Measurements from ENCODE around the gene MRPL50. TPM values are rescaled to one million over a fixed set of nuclear protein-coding genes. Genes with fewer than 3 reads are reported as not detected.

MRPL50 gene
- total and polyA plus RNA-seq, 4 experiments from 2014 or later = 18.6 to 23.0 (median 20.9) TPM

GRCh38 chr9:101354765-101355708, 43.4 kb downstream of the MRPL50 start:
- DNase-seq = no peak
- H3K4me3 Mint-ChIP-seq = no peak overlapping the region
- Histone ChIP-seq H3K9me3 (ENCODE audit: control insufficient read depth in 1 of 2, low read length in 2 of 2) (no peaks in the 10 kb centered on the region), H3K4me3 (ENCODE audit: low read length in 2 of 2) (no peak overlapping the region), H3K27ac (ENCODE audit: low read depth, low read length) (no peak overlapping the region), H3K36me3 (ENCODE audit: insufficient read depth, low read length) (no peaks in the 10 kb centered on the region), H3K4me1 (ENCODE audit: insufficient read depth, low read length) (no peaks in the 10 kb centered on the region), H3K27me3 (ENCODE audit: insufficient read depth, low read length) (no peaks in the 10 kb centered on the region)
- POLR2A ChIA-PET (ENCODE audit: partially characterized antibody) = no interaction called here
- H3K4me1 Mint-ChIP-seq = no peaks in the 10 kb centered on the region
- H3K36me3 Mint-ChIP-seq = no peaks in the 10 kb centered on the region
- no peaks in the 10 kb centered on the region for H3K9me3 Mint-ChIP-seq
- H3K27me3 Mint-ChIP-seq = peaks cover 0 to 2% of the 10 kb centered on the region in 2 donors
- CTCF ChIA-PET (ENCODE audit: partially characterized antibody) = interaction anchor here (1.0 kb wide), 1 partner anchor 42 kb away, joined by 3 read pairs; no protein-coding TSS in a partner anchor
- intact Hi-C loops (cut with micrococcal nuclease) = no loop called here
- no peak overlapping the region for H3K27ac Mint-ChIP-seq

DNA sequence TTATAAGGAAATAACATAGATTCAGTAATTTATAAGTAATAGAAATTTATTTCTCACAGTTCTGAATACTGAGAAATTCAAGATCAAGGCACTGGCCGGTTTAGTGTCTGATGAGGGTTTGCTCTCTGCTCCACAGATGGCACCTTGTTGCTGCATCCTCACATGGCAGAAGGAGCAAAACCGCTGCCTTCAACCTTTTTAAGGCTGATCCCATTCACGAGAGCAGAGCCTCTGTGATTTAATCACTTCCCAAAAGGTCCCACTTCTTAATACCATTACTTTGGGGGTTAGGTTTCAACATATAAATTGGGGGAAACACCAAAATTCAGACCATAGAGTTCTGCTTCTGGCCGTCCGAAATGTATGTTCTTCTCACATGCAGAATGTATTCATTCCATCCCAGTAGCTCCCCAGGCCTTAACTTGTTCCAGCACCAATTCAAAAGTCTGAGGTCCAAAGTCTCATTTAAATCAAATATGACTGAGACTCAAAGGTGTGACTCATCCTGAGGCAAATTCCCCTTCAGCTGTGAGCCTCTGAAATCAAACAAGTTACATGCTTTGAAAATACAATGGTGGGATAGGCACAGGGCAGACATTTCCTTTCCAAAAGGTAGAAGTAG, 44.2 kb downstream of the MRPL50 start:
- Mint-ChIP-seq H3K36me3 (no peaks in the 10 kb centered on the region), H3K4me3 (no peak overlapping the region), H3K27me3 (peaks cover 0 to 2% of the 10 kb centered on the region in 2 donors), H3K9me3 (no peaks in the 10 kb centered on the region), H3K27ac (no peak overlapping the region), H3K4me1 (no peaks in the 10 kb centered on the region)
- no peak for DNase-seq
- Histone ChIP-seq H3K4me1 (ENCODE audit: insufficient read depth, low read length) (no peaks in the 10 kb centered on the region), H3K36me3 (ENCODE audit: insufficient read depth, low read length) (no peaks in the 10 kb centered on the region), H3K4me3 (ENCODE audit: low read length in 2 of 2) (no peak overlapping the region), H3K27me3 (ENCODE audit: insufficient read depth, low read length) (no peaks in the 10 kb centered on the region), H3K27ac (ENCODE audit: low read depth, low read length) (no peak overlapping the region), H3K9me3 (ENCODE audit: control insufficient read depth in 1 of 2, low read length in 2 of 2) (no peaks in the 10 kb centered on the region)
- intact Hi-C loops (cut with micrococcal nuclease) = no loop called here
- ChIA-PET POLR2A (ENCODE audit: partially characterized antibody) (no interaction called here), CTCF (ENCODE audit: partially characterized antibody) (no interaction called here)

- intact Hi-C loops (cut with micrococcal nuclease) = no loop called here
These were observed 44.7 kb downstream of the MRPL50 start for GRCh38 chr9:101353683-101354082.

DNA sequence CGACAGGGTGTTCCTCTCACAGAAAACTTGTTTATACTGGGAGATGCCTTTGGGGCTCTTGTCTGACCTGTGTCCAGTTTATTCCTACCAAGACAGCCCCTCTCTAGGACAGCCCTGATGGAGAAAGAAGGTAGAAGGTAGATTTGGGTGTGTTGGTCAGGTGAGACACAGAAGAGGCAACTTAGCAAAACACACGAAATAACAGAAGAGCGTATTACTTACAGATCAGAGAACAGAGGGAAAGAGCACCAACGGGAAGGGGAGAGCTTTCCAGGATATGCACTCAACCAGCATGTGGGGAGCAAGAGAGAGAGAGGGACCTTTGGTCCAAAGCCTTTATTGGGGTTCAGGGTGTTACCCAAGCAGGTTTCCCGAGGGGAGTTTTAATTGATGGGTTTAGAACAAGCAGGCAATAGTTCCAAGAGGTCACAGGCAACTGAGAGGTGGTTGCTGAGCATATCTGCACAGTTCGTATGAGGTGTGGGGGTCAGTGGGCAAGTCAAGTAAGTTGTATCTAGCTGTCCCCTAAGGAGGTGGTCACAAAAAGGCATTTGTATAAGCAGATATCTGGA, 45.4 kb downstream of the MRPL50 start:
- Histone ChIP-seq H3K27me3 (ENCODE audit: insufficient read depth, low read length) (no peaks in the 10 kb centered on the region), H3K4me3 (ENCODE audit: low read length in 2 of 2) (no peak overlapping the region), H3K36me3 (ENCODE audit: insufficient read depth, low read length) (no peaks in the 10 kb centered on the region), H3K4me1 (ENCODE audit: insufficient read depth, low read length) (no peaks in the 10 kb centered on the region), H3K9me3 (ENCODE audit: control insufficient read depth in 1 of 2, low read length in 2 of 2) (no peaks in the 10 kb centered on the region), H3K27ac (ENCODE audit: low read depth, low read length) (no peak overlapping the region)
- H3K9me3 Mint-ChIP-seq = no peaks in the 10 kb centered on the region
- H3K4me3 Mint-ChIP-seq = no peak overlapping the region
- no peak overlapping the region for H3K27ac Mint-ChIP-seq
- POLR2A ChIA-PET (ENCODE audit: partially characterized antibody) = no interaction called here
- intact Hi-C loops (cut with micrococcal nuclease) = no loop called here
- peaks cover 0 to 2% of the 10 kb centered on the region in 2 donors for H3K27me3 Mint-ChIP-seq
- H3K36me3 Mint-ChIP-seq = no peaks in the 10 kb centered on the region
- no peaks in the 10 kb centered on the region for H3K4me1 Mint-ChIP-seq
- DNase-seq = no peak
- CTCF ChIA-PET (ENCODE audit: partially characterized antibody) = no interaction called here

More at GRCh38 chr9:101353683-101354082, 44.7 kb downstream of the MRPL50 start:
- Mint-ChIP-seq H3K27ac (no peak overlapping the region), H3K27me3 (peaks cover 0 to 2% of the 10 kb centered on the region in 2 donors), H3K36me3 (no peaks in the 10 kb centered on the region), H3K4me1 (no peaks in the 10 kb centered on the region), H3K4me3 (no peak overlapping the region), H3K9me3 (no peaks in the 10 kb centered on the region)
- Histone ChIP-seq H3K27ac (ENCODE audit: low read depth, low read length) (no peak overlapping the region), H3K36me3 (ENCODE audit: insufficient read depth, low read length) (no peaks in the 10 kb centered on the region), H3K4me3 (ENCODE audit: low read length in 2 of 2) (no peak overlapping the region), H3K4me1 (ENCODE audit: insufficient read depth, low read length) (no peaks in the 10 kb centered on the region), H3K9me3 (ENCODE audit: control insufficient read depth in 1 of 2, low read length in 2 of 2) (no peaks in the 10 kb centered on the region), H3K27me3 (ENCODE audit: insufficient read depth, low read length) (no peaks in the 10 kb centered on the region)
- no peak for DNase-seq
- POLR2A ChIA-PET (ENCODE audit: partially characterized antibody) = no interaction called here
- CTCF ChIA-PET (ENCODE audit: partially characterized antibody) = no interaction called here

- Mint-ChIP-seq H3K27ac (no peak overlapping the region), H3K4me1 (no peaks in the 10 kb centered on the region), H3K9me3 (peaks cover 0 to under 1% (median 0%) of the 10 kb centered on the region in 8 donors), H3K4me3 (no peak overlapping the region), H3K36me3 (no peaks in the 10 kb centered on the region), H3K27me3 (peaks cover under 1% of the 10 kb centered on the region in 2 donors)
- H3K27ac ChIP-seq (ENCODE audit: low read depth, low read length) = no peak overlapping the region
- H3K27me3 ChIP-seq (ENCODE audit: insufficient read depth, low read length) = no peaks in the 10 kb centered on the region
- no peak overlapping the region for H3K4me3 ChIP-seq (ENCODE audit: low read length in 2 of 2)
- intact Hi-C loops (cut with micrococcal nuclease) = no loop called here
- no peak for DNase-seq
- ChIA-PET CTCF (ENCODE audit: partially characterized antibody) (no interaction called here), POLR2A (ENCODE audit: partially characterized antibody) (no interaction called here)
- H3K4me1 ChIP-seq (ENCODE audit: insufficient read depth, low read length) = no peaks in the 10 kb centered on the region
- no peaks in the 10 kb centered on the region for H3K36me3 ChIP-seq (ENCODE audit: insufficient read depth, low read length)
- H3K9me3 ChIP-seq (ENCODE audit: control insufficient read depth in 1 of 2, low read length in 2 of 2) = no peaks in the 10 kb centered on the region
These were observed 48.1 kb downstream of the MRPL50 start for GRCh38 chr9:101350285-101350684.

DNA sequence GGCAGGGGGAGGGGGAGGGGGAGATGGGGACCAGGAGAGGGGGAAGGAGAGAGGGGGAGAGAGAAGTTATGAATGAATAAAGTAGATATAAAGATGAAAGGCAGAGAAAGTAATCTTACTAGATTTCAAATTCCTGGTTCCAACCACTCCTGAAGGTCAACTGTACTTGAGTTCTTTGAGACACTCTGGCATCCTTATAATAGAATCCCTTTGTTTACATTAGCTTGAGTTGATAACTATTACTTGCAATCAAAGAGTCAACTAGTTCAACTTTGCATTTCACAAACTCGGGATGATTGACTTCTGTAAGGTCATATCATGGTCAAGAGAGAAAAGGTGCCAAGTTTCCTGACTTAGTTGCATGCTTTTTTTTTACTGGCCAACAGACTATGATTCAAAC, 55.8 kb downstream of the MRPL50 start:
- H3K36me3 ChIP-seq (ENCODE audit: insufficient read depth, low read length) = no peaks in the 10 kb centered on the region
- no peak overlapping the region for H3K27ac ChIP-seq (ENCODE audit: low read depth, low read length)
- no peaks in the 10 kb centered on the region for H3K4me1 ChIP-seq (ENCODE audit: insufficient read depth, low read length)
- POLR2A ChIA-PET (ENCODE audit: partially characterized antibody) = no interaction called here
- peaks cover 8 to 10% of the 10 kb centered on the region in 2 donors for H3K27me3 Mint-ChIP-seq
- no peak for DNase-seq
- no peaks in the 10 kb centered on the region for H3K4me1 Mint-ChIP-seq
- no peak overlapping the region for H3K27ac Mint-ChIP-seq
- no peak overlapping the region for H3K4me3 Mint-ChIP-seq
- intact Hi-C loops (cut with micrococcal nuclease) = no loop called here
- H3K27me3 ChIP-seq (ENCODE audit: insufficient read depth, low read length) = no peaks in the 10 kb centered on the region
- H3K4me3 ChIP-seq (ENCODE audit: low read length in 2 of 2) = no peak overlapping the region
- no peaks in the 10 kb centered on the region for H3K36me3 Mint-ChIP-seq
- CTCF ChIA-PET (ENCODE audit: partially characterized antibody) = no interaction called here
- no peaks in the 10 kb centered on the region for H3K9me3 ChIP-seq (ENCODE audit: control insufficient read depth in 1 of 2, low read length in 2 of 2)
- H3K9me3 Mint-ChIP-seq = peaks cover 0 to 5% (median 0%) of the 10 kb centered on the region in 8 donors

DNA sequence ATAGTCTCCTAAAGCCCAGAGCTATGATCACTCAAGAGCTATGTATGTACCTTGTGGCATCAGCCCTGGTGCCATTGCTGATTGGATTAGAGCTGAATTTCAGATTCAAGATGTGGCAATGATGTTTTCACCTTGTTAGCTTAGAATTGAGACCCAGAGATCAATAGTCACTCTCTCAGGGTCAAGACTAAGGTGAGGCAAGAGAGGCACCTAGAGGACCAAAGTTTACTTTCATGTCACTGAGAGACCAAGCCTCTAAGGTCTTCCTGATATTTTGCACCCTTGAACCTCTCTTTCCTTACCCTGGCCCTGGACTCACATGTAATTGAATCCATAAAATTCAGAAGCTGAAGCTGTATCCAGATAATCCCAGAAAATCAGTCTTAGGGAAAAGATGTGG, 56.5 kb downstream of the MRPL50 start:
- intact Hi-C loops (cut with micrococcal nuclease) = no loop called here

More for the DNA sequence above, 56.5 kb downstream of the MRPL50 start:
- no peak overlapping the region for H3K27ac ChIP-seq (ENCODE audit: low read depth, low read length)
- Mint-ChIP-seq H3K27ac (no peak overlapping the region), H3K4me1 (no peaks in the 10 kb centered on the region), H3K9me3 (peaks cover 0 to 7% (median 0%) of the 10 kb centered on the region in 8 donors), H3K36me3 (no peaks in the 10 kb centered on the region), H3K27me3 (peaks cover 8 to 10% of the 10 kb centered on the region in 2 donors), H3K4me3 (no peak overlapping the region)
- H3K4me1 ChIP-seq (ENCODE audit: insufficient read depth, low read length) = no peaks in the 10 kb centered on the region
- no peak overlapping the region for H3K4me3 ChIP-seq (ENCODE audit: low read length in 2 of 2)
- no peak for DNase-seq
- CTCF ChIA-PET (ENCODE audit: partially characterized antibody) = interaction anchor here (0.7 kb wide), 1 partner anchor 30 kb away, joined by 4 read pairs; no protein-coding TSS in a partner anchor
- no peaks in the 10 kb centered on the region for H3K36me3 ChIP-seq (ENCODE audit: insufficient read depth, low read length)
- POLR2A ChIA-PET (ENCODE audit: partially characterized antibody) = no interaction called here
- H3K27me3 ChIP-seq (ENCODE audit: insufficient read depth, low read length) = no peaks in the 10 kb centered on the region
- no peaks in the 10 kb centered on the region for H3K9me3 ChIP-seq (ENCODE audit: control insufficient read depth in 1 of 2, low read length in 2 of 2)

All from CD4-positive, alpha-beta memory T cell (primary cell).